WTC11 (cell line): ENCODE results near the gene AKR1C2. TPM values are rescaled to one million over a fixed set of nuclear protein-coding genes. Genes with fewer than 3 reads are reported as not detected.

Source experiments
- ATAC-seq: fragments of 200-7000 bp; cut with Tn5 transposase; 2 replicates; pipeline ENCODE4 v1.10.0; 2021; ENCODE audit warnings: mild to moderate bottlenecking, moderate library complexity
- CTCF ChIA-PET: fragments of 300-600 bp; sonication (Branson Sonifier 250); formaldehyde crosslinking; loops from one replicate; lab custom pipeline; 2021; ENCODE audit warnings: antibody characterized with exemption; lab: Charles Lee
- POLR2A ChIA-PET: fragments of 350-600 bp; sonication (Branson Sonifier 250); formaldehyde crosslinking; loops from one replicate; lab custom pipeline; 2021; ENCODE audit warnings: antibody characterized with exemption; lab: Charles Lee
- DNase-seq: peaks from one replicate; pipeline ENCODE4 v3.0.0; 2021; ENCODE audit warnings: low spot score
- H3K27ac Mint-ChIP-seq: 2 replicates; pipeline ENCODE4 v1.8.0; 2021; ENCODE audit warnings: mixed read lengths
- H3K27me3 Mint-ChIP-seq: 2 replicates; pipeline ENCODE4 v1.8.0; 2021; ENCODE audit warnings: low read depth, mild to moderate bottlenecking, moderate library complexity, mixed read lengths
- H3K36me3 Mint-ChIP-seq: 2 replicates; pipeline ENCODE4 v1.8.0; 2021; ENCODE audit warnings: mixed read lengths
- H3K4me1 Mint-ChIP-seq: 2 replicates; pipeline ENCODE4 v1.8.0; 2022; ENCODE audit warnings: mixed read lengths
- H3K4me3 Mint-ChIP-seq: 2 replicates; pipeline ENCODE4 v1.8.0; 2021; ENCODE audit warnings: mild to moderate bottlenecking, moderate library complexity, mixed read lengths
- H3K9me3 Mint-ChIP-seq: 2 replicates; pipeline ENCODE4 v1.8.0; 2021; ENCODE audit warnings: mixed read lengths
- CBFB ChIP-seq: sonication (generic); formaldehyde crosslinking; IDR thresholded peaks from 2 replicates; pipeline ENCODE4 v1.8.1; 2022; ENCODE audit warnings: mild to moderate bottlenecking, low read depth, missing genetic modification reagents
- CTCF ChIP-seq: fragments of 200-600 bp; IDR thresholded peaks from 2 replicates; pipeline ENCODE4 v1.8.0; 2022; ENCODE audit warnings: antibody characterized with exemption
- FOXP1 ChIP-seq: sonication (generic); formaldehyde crosslinking; IDR thresholded peaks from 2 replicates; pipeline ENCODE4 v1.8.0; 2022; ENCODE audit warnings: missing genetic modification reagents, mild to moderate bottlenecking, moderate library complexity, borderline replicate concordance
- HMGA2 ChIP-seq: fragments of 250-450 bp; sonication (Bioruptor Pico); IDR thresholded peaks from 2 replicates; pipeline ENCODE4 v1.4.0; 2021; ENCODE audit warnings: mild to moderate bottlenecking, moderate library complexity
- HMGXB4 ChIP-seq: sonication (generic); formaldehyde crosslinking; IDR thresholded peaks from 2 replicates; pipeline ENCODE4 v1.8.1; 2023; ENCODE audit warnings: mild to moderate bottlenecking, moderate library complexity, missing genetic modification reagents
- IRF2 ChIP-seq: sonication (generic); formaldehyde crosslinking; IDR thresholded peaks from 2 replicates; pipeline ENCODE4 v1.8.0; 2022; ENCODE audit warnings: low read depth, missing genetic modification reagents, borderline replicate concordance
- MLX ChIP-seq: sonication (generic); formaldehyde crosslinking; IDR thresholded peaks from 2 replicates; pipeline ENCODE4 v1.8.1; 2023; ENCODE audit warnings: mild to moderate bottlenecking, missing genetic modification reagents, moderate library complexity
- MXD4 ChIP-seq: fragments of 250-450 bp; sonication (Bioruptor Pico); IDR thresholded peaks from 2 replicates; pipeline ENCODE4 v1.8.0; 2021; ENCODE audit warnings: mild to moderate bottlenecking, moderate library complexity, borderline replicate concordance
- NR3C1 ChIP-seq: sonication (generic); formaldehyde crosslinking; conservative IDR thresholded peaks from 2 replicates; pipeline ENCODE4 v1.8.1; 2023; ENCODE audit warnings: low read depth, mild to moderate bottlenecking, missing genetic modification reagents
- OVOL2 ChIP-seq: fragments of 250-450 bp; sonication (Bioruptor Pico); IDR thresholded peaks from 2 replicates; pipeline ENCODE4 v1.9.0; 2021; ENCODE audit warnings: mild to moderate bottlenecking, borderline replicate concordance
- SP1 ChIP-seq: sonication (generic); formaldehyde crosslinking; conservative IDR thresholded peaks from 2 replicates; pipeline ENCODE4 v1.8.1; 2022; ENCODE audit warnings: missing genetic modification reagents
- TEAD1 ChIP-seq: sonication (generic); formaldehyde crosslinking; IDR thresholded peaks from 2 replicates; pipeline ENCODE4 v1.8.0; 2022; ENCODE audit warnings: mild to moderate bottlenecking, missing genetic modification reagents
- ZBTB21 ChIP-seq: sonication (generic); formaldehyde crosslinking; IDR thresholded peaks from 2 replicates; pipeline ENCODE4 v1.8.1; 2023; ENCODE audit warnings: mild to moderate bottlenecking, missing genetic modification reagents, borderline replicate concordance
- ZNF219 ChIP-seq: sonication (generic); formaldehyde crosslinking; IDR thresholded peaks from 2 replicates; pipeline ENCODE4 v1.8.0; 2023; ENCODE audit warnings: missing genetic modification reagents, mild to moderate bottlenecking, borderline replicate concordance
- total RNA-seq: library from RNA; stranded (reverse); gene quantifications from 3 replicates; pipeline ENCODE4 v1.2.3, GENCODE V29; 2021
- TF ChIP-seq, protein P1 (sequence below): fragments of 250-450 bp; sonication (Bioruptor Pico); IDR thresholded peaks from 2 replicates; pipeline ENCODE4 v1.9.0; 2021; ENCODE audit warnings: moderate library complexity, mild to moderate bottlenecking, inconsistent platforms, borderline replicate concordance
- TF ChIP-seq, protein P2 (sequence below): sonication (generic); formaldehyde crosslinking; IDR thresholded peaks from 2 replicates; pipeline ENCODE4 v1.8.1; 2022; ENCODE audit warnings: missing genetic modification reagents, borderline replicate concordance
- TF ChIP-seq, protein P3 (sequence below): sonication (generic); formaldehyde crosslinking; IDR thresholded peaks from 2 replicates; pipeline ENCODE4 v1.8.1; 2022; ENCODE audit warnings: mild to moderate bottlenecking, missing genetic modification reagents, moderate library complexity, borderline replicate concordance

AKR1C2 gene
- total RNA-seq, 1 experiment from 2014 or later: 1.2 TPM

- Mint-ChIP-seq H3K36me3 (no peaks in the 10 kb centered on the region), H3K27ac (no peak overlapping the region)
- TF ChIP-seq, protein P1, sequence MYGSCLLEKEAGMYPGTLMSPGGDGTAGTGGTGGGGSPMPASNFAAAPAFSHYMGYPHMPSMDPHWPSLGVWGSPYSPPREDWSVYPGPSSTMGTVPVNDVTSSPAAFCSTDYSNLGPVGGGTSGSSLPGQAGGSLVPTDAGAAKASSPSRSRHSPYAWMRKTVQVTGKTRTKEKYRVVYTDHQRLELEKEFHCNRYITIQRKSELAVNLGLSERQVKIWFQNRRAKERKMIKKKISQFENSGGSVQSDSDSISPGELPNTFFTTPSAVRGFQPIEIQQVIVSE (CRISPR knock-in tag): no peak
- TF ChIP-seq, protein P2, sequence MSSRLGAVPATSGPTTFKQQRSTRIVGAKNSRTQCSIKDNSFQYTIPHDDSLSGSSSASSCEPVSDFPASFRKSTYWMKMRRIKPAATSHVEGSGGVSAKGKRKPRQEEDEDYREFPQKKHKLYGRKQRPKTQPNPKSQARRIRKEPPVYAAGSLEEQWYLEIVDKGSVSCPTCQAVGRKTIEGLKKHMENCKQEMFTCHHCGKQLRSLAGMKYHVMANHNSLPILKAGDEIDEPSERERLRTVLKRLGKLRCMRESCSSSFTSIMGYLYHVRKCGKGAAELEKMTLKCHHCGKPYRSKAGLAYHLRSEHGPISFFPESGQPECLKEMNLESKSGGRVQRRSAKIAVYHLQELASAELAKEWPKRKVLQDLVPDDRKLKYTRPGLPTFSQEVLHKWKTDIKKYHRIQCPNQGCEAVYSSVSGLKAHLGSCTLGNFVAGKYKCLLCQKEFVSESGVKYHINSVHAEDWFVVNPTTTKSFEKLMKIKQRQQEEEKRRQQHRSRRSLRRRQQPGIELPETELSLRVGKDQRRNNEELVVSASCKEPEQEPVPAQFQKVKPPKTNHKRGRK: no peak
- TF ChIP-seq MXD4 (CRISPR knock-in tag): no peak
- TF ChIP-seq ZBTB21: no peak
- no peak for TF ChIP-seq SP1 (CRISPR knock-in tag)
- no peak for TF ChIP-seq FOXP1
- TF ChIP-seq ZNF219 (CRISPR knock-in tag): no peak
- TF ChIP-seq OVOL2: no peak
- no peak for TF ChIP-seq CTCF
- TF ChIP-seq, protein P3, sequence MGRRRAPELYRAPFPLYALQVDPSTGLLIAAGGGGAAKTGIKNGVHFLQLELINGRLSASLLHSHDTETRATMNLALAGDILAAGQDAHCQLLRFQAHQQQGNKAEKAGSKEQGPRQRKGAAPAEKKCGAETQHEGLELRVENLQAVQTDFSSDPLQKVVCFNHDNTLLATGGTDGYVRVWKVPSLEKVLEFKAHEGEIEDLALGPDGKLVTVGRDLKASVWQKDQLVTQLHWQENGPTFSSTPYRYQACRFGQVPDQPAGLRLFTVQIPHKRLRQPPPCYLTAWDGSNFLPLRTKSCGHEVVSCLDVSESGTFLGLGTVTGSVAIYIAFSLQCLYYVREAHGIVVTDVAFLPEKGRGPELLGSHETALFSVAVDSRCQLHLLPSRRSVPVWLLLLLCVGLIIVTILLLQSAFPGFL (CRISPR knock-in tag): no peak
- TF ChIP-seq HMGA2 (CRISPR knock-in tag): no peak
- TF ChIP-seq TEAD1 (CRISPR knock-in tag): no peak
- TF ChIP-seq NR3C1 (CRISPR knock-in tag): no peak
- no peak for TF ChIP-seq MLX (CRISPR knock-in tag)
- TF ChIP-seq CBFB (CRISPR knock-in tag): no peak
- no peak for TF ChIP-seq IRF2 (CRISPR knock-in tag)
- no peak for TF ChIP-seq HMGXB4 (CRISPR knock-in tag)
- TF ChIP-seq, all 79 proteins: peak for 0
- no peak for DNase-seq
- POLR2A ChIA-PET: no interaction called here
- Mint-ChIP-seq H3K4me3 (no peak overlapping the region), H3K4me1 (peaks cover 16% of the 10 kb centered on the region), H3K9me3 (peaks cover 20% of the 10 kb centered on the region), H3K27me3 (no peaks in the 10 kb centered on the region)
- ATAC-seq: no peak
- CTCF ChIA-PET: interaction anchor here (1.3 kb wide), 1 partner anchor 191 kb away, joined by 4 read pairs; no protein-coding TSS in a partner anchor
These were observed 37.3 kb upstream of the AKR1C2 start for GRCh38 chr10:5040781-5041470.
